ENCODE results near the gene LRMDA. TPM values are rescaled to one million over a fixed set of nuclear protein-coding genes. Genes with fewer than 3 reads are reported as not detected.

The LRMDA gene
- total RNA-seq, 5 donors from 2014 or later (not counting 1 experiment from before 2014, with no cell fraction given) = 0.30 to 1.2 TPM; not detected in 3

- peaks cover 57 to 58% of the 10 kb centered on the region in 2 donors for H3K27me3 Mint-ChIP-seq
Measured at GRCh38 chr10:75435291-75435690, 3.9 kb downstream of the LRMDA start.

GRCh38 chr10:75436896-75437295 is 5.5 kb downstream of the LRMDA start:
- H3K27me3 Mint-ChIP-seq = peaks cover 50 to 54% of the 10 kb centered on the region in 2 donors
- DNase-seq (no peak), ATAC-seq (replicated peaks in 1 of 4) (no peak)
- POLR2A ChIA-PET = no interaction called here
- Histone ChIP-seq H3K4me3 (ENCODE audit: control insufficient read depth in 1 of 2, extremely low read depth in 1 of 2, low read length in 1 of 2) (no peak overlapping the region), H3K27ac (ENCODE audit: low read length) (no peak overlapping the region), H3K4me1 (ENCODE audit: control insufficient read depth in 1 of 2, extremely low read depth in 1 of 2, insufficient read depth in 2 of 2, low read length in 2 of 2) (no peaks in the 10 kb centered on the region), H3K27me3 (replicated peaks in 1 of 2; ENCODE audit: control insufficient read depth in 2 of 2, extremely low read depth in 1 of 2, insufficient read depth in 2 of 2, low read length in 1 of 2) (peaks cover 0 to 21% of the 10 kb centered on the region in 2 experiments), H3K36me3 (ENCODE audit: control insufficient read depth in 2 of 2, extremely low read depth in 1 of 2, insufficient read depth in 1 of 2, low read length in 1 of 2) (no peaks in the 10 kb centered on the region), H3K9me3 (no peaks in the 10 kb centered on the region)
- H3K4me3 Mint-ChIP-seq = no peak overlapping the region
- no peaks in the 10 kb centered on the region for H3K36me3 Mint-ChIP-seq
- H3K9me3 Mint-ChIP-seq = no peaks in the 10 kb centered on the region
- CTCF ChIA-PET = interaction anchor here in 1 of 2 donors (1.1 kb wide), 1 partner anchor 16 kb away, joined by 5 read pairs; no protein-coding TSS in a partner anchor
- peaks cover 0 to 5% (median 4%) of the 10 kb centered on the region in 3 donors for H3K4me1 Mint-ChIP-seq
- no peak overlapping the region for H3K27ac Mint-ChIP-seq

More at GRCh38 chr10:75435291-75435690, 3.9 kb downstream of the LRMDA start:
- no peak overlapping the region for H3K4me3 ChIP-seq (ENCODE audit: control insufficient read depth in 1 of 2, extremely low read depth in 1 of 2, low read length in 1 of 2)
- no CpG with 5 or more reads among the region's 2 CpGs for WGBS (ENCODE audit: insufficient coverage)
- no peaks in the 10 kb centered on the region for H3K9me3 Mint-ChIP-seq
- no peak overlapping the region for H3K27ac ChIP-seq (ENCODE audit: low read length)
- H3K9me3 ChIP-seq = no peaks in the 10 kb centered on the region
- no peak for DNase-seq
- ATAC-seq (replicated peaks in 1 of 4) = no peak
- ChIA-PET CTCF (no interaction called here), POLR2A (no interaction called here)
- H3K4me1 ChIP-seq (ENCODE audit: control insufficient read depth in 1 of 2, extremely low read depth in 1 of 2, insufficient read depth in 2 of 2, low read length in 2 of 2) = no peaks in the 10 kb centered on the region
- no peaks in the 10 kb centered on the region for H3K36me3 ChIP-seq (ENCODE audit: control insufficient read depth in 2 of 2, extremely low read depth in 1 of 2, insufficient read depth in 1 of 2, low read length in 1 of 2)
- no peaks in the 10 kb centered on the region for H3K36me3 Mint-ChIP-seq
- H3K4me1 Mint-ChIP-seq = peaks cover 0 to 6% (median 5%) of the 10 kb centered on the region in 3 donors
- no peak overlapping the region for H3K4me3 Mint-ChIP-seq
- peaks cover 0 to 31% of the 10 kb centered on the region in 2 experiments for H3K27me3 ChIP-seq (replicated peaks in 1 of 2; ENCODE audit: control insufficient read depth in 2 of 2, extremely low read depth in 1 of 2, insufficient read depth in 2 of 2, low read length in 1 of 2)
- no peak overlapping the region for H3K27ac Mint-ChIP-seq

- DNase-seq = no peak
- H3K36me3 Mint-ChIP-seq = no peaks in the 10 kb centered on the region
- Histone ChIP-seq H3K27ac (ENCODE audit: low read length) (no peak overlapping the region), H3K4me3 (ENCODE audit: control insufficient read depth in 1 of 2, extremely low read depth in 1 of 2, low read length in 1 of 2) (no peak overlapping the region), H3K9me3 (no peaks in the 10 kb centered on the region), H3K27me3 (replicated peaks in 1 of 2; ENCODE audit: control insufficient read depth in 2 of 2, extremely low read depth in 1 of 2, insufficient read depth in 2 of 2, low read length in 1 of 2) (peaks cover 0 to 14% of the 10 kb centered on the region in 2 experiments), H3K36me3 (ENCODE audit: control insufficient read depth in 2 of 2, extremely low read depth in 1 of 2, insufficient read depth in 1 of 2, low read length in 1 of 2) (no peaks in the 10 kb centered on the region), H3K4me1 (ENCODE audit: control insufficient read depth in 1 of 2, extremely low read depth in 1 of 2, insufficient read depth in 2 of 2, low read length in 2 of 2) (no peaks in the 10 kb centered on the region)
- no peaks in the 10 kb centered on the region for H3K4me1 Mint-ChIP-seq
- ChIA-PET POLR2A (no interaction called here), CTCF (no interaction called here)
- no peak for ATAC-seq (replicated peaks in 1 of 4)
- H3K4me3 Mint-ChIP-seq = no peak overlapping the region
- peaks cover 4 to 6% (median 6%) of the 10 kb centered on the region in 3 donors for H3K9me3 Mint-ChIP-seq
- H3K27ac Mint-ChIP-seq = no peak overlapping the region
- peaks cover 44 to 51% of the 10 kb centered on the region in 2 donors for H3K27me3 Mint-ChIP-seq
- WGBS (ENCODE audit: insufficient coverage) = 96% methylated on average over 2 of the region's 3 CpGs
Measured at GRCh38 chr10:75437693-75438092, 6.3 kb downstream of the LRMDA start.

GRCh38 chr10:75438275-75438674 is 6.9 kb downstream of the LRMDA start:
- H3K4me1 Mint-ChIP-seq = no peaks in the 10 kb centered on the region
- Histone ChIP-seq H3K36me3 (ENCODE audit: control insufficient read depth in 2 of 2, extremely low read depth in 1 of 2, insufficient read depth in 1 of 2, low read length in 1 of 2) (no peaks in the 10 kb centered on the region), H3K27me3 (replicated peaks in 1 of 2; ENCODE audit: control insufficient read depth in 2 of 2, extremely low read depth in 1 of 2, insufficient read depth in 2 of 2, low read length in 1 of 2) (peaks cover 0 to 8% of the 10 kb centered on the region in 2 experiments), H3K9me3 (no peaks in the 10 kb centered on the region), H3K4me1 (ENCODE audit: control insufficient read depth in 1 of 2, extremely low read depth in 1 of 2, insufficient read depth in 2 of 2, low read length in 2 of 2) (no peaks in the 10 kb centered on the region), H3K4me3 (ENCODE audit: control insufficient read depth in 1 of 2, extremely low read depth in 1 of 2, low read length in 1 of 2) (no peak overlapping the region), H3K27ac (ENCODE audit: low read length) (no peak overlapping the region)
- H3K27me3 Mint-ChIP-seq = peaks cover 39 to 45% of the 10 kb centered on the region in 2 donors
- DNase-seq = no peak
- H3K9me3 Mint-ChIP-seq = peaks cover 4 to 10% (median 10%) of the 10 kb centered on the region in 3 donors
- WGBS (ENCODE audit: insufficient coverage) = 91% methylated on average over 2 of the region's 3 CpGs
- ChIA-PET POLR2A (no interaction called here), CTCF (no interaction called here)
- H3K36me3 Mint-ChIP-seq = no peaks in the 10 kb centered on the region
- no peak overlapping the region for H3K27ac Mint-ChIP-seq
- no peak for ATAC-seq (replicated peaks in 1 of 4)
- H3K4me3 Mint-ChIP-seq = no peak overlapping the region

GRCh38 chr10:75439811-75440210 is 8.4 kb downstream of the LRMDA start:
- Histone ChIP-seq H3K9me3 (no peaks in the 10 kb centered on the region), H3K4me1 (ENCODE audit: control insufficient read depth in 1 of 2, extremely low read depth in 1 of 2, insufficient read depth in 2 of 2, low read length in 2 of 2) (no peaks in the 10 kb centered on the region), H3K27ac (ENCODE audit: low read length) (no peak overlapping the region), H3K36me3 (ENCODE audit: control insufficient read depth in 2 of 2, extremely low read depth in 1 of 2, insufficient read depth in 1 of 2, low read length in 1 of 2) (no peaks in the 10 kb centered on the region), H3K4me3 (ENCODE audit: control insufficient read depth in 1 of 2, extremely low read depth in 1 of 2, low read length in 1 of 2) (no peak overlapping the region), H3K27me3 (replicated peaks in 1 of 2; ENCODE audit: control insufficient read depth in 2 of 2, extremely low read depth in 1 of 2, insufficient read depth in 2 of 2, low read length in 1 of 2) (peaks cover 0 to 3% of the 10 kb centered on the region in 2 experiments)
- Mint-ChIP-seq H3K27ac (no peak overlapping the region), H3K9me3 (peaks cover 13 to 21% (median 18%) of the 10 kb centered on the region in 3 donors), H3K4me1 (no peaks in the 10 kb centered on the region), H3K36me3 (no peaks in the 10 kb centered on the region), H3K27me3 (peaks cover 29 to 37% of the 10 kb centered on the region in 2 donors), H3K4me3 (no peak overlapping the region)
- POLR2A ChIA-PET = no interaction called here
- DNase-seq (no peak), ATAC-seq (replicated peaks in 1 of 4) (no peak)
- WGBS (ENCODE audit: insufficient coverage) = 82% methylated on average over 4 of the region's 4 CpGs
- CTCF ChIA-PET = no interaction called here

- Mint-ChIP-seq H3K4me3 (no peak overlapping the region), H3K4me1 (no peaks in the 10 kb centered on the region), H3K27ac (no peak overlapping the region), H3K9me3 (peaks cover 13 to 21% (median 18%) of the 10 kb centered on the region in 3 donors), H3K27me3 (peaks cover 24 to 32% of the 10 kb centered on the region in 2 donors), H3K36me3 (no peaks in the 10 kb centered on the region)
- ATAC-seq (replicated peaks in 1 of 4) = no peak
- Histone ChIP-seq H3K27me3 (replicated peaks in 1 of 2; ENCODE audit: control insufficient read depth in 2 of 2, extremely low read depth in 1 of 2, insufficient read depth in 2 of 2, low read length in 1 of 2) (peaks cover 0 to 3% of the 10 kb centered on the region in 2 experiments), H3K4me1 (ENCODE audit: control insufficient read depth in 1 of 2, extremely low read depth in 1 of 2, insufficient read depth in 2 of 2, low read length in 2 of 2) (no peaks in the 10 kb centered on the region), H3K27ac (ENCODE audit: low read length) (no peak overlapping the region), H3K36me3 (ENCODE audit: control insufficient read depth in 2 of 2, extremely low read depth in 1 of 2, insufficient read depth in 1 of 2, low read length in 1 of 2) (no peaks in the 10 kb centered on the region), H3K4me3 (ENCODE audit: control insufficient read depth in 1 of 2, extremely low read depth in 1 of 2, low read length in 1 of 2) (no peak overlapping the region), H3K9me3 (no peaks in the 10 kb centered on the region)
- POLR2A ChIA-PET = no interaction called here
- 84% methylated on average over 2 of the region's 4 CpGs for WGBS (ENCODE audit: insufficient coverage)
- DNase-seq = no peak
- CTCF ChIA-PET = no interaction called here
Measured at GRCh38 chr10:75440271-75440793, 8.9 kb downstream of the LRMDA start.

Measured in T-cell (primary cell).